ENCODE results near the gene ZDHHC1. TPM values are rescaled to one million over a fixed set of nuclear protein-coding genes. Genes with fewer than 3 reads are reported as not detected.

The ZDHHC1 gene
- total and polyA plus RNA-seq, 2 of the 13 experiments (the other 11 are each of a cell fraction or from before 2014, with no cell fraction given): 0.51 to 1.1 TPM

- 26% methylated on average over 4 of the region's 5 CpGs for WGBS (ENCODE audit: low lambda C conversion rate)
- Histone ChIP-seq H2AFZ (ENCODE audit: low read length) (no peak overlapping the region), H3K9me3 (ENCODE audit: low read length) (no peaks in the 10 kb centered on the region), H3K4me1 (ENCODE audit: insufficient read depth, low read length) (peaks cover 21% of the 10 kb centered on the region), H3K4me2 (ENCODE audit: low read depth, low read length) (no peak overlapping the region), H3K9ac (ENCODE audit: insufficient read depth, low read depth, low read length) (no peak overlapping the region), H3K27ac (ENCODE audit: extremely low read length, insufficient read depth, low read length) (no peak overlapping the region), H3K27me3 (ENCODE audit: control insufficient read depth in 1 of 2, insufficient read depth in 2 of 2, low read length in 2 of 2) (peaks cover 5 to 39% of the 10 kb centered on the region in 2 experiments), H3K79me2 (ENCODE audit: insufficient read depth, low read length) (no peaks in the 10 kb centered on the region), H4K20me1 (ENCODE audit: insufficient read depth, low read length) (no peaks in the 10 kb centered on the region), H3K36me3 (replicated peaks in 1 of 2; ENCODE audit: control insufficient read depth in 1 of 2, insufficient read depth in 2 of 2, low read length in 2 of 2) (no peaks in the 10 kb centered on the region), H3K4me3 (replicated peaks in 1 of 3; ENCODE audit: insufficient read depth in 1 of 3, low read depth in 2 of 3, low read length in 3 of 3) (no peak overlapping the region)
- DNase-seq (ENCODE audit: low spot score): no peak
- ChIA-PET POLR2A (interaction anchor here (1.0 kb wide), 1 partner anchor 22 kb away, joined by 4 read pairs; no protein-coding TSS in a partner anchor), CTCF (ENCODE audit: low intra/inter-chr PET ratio, low total read pairs) (no interaction called here)
- no TSS peak for BruUV-seq (replicated peaks)
- in situ Hi-C loops (cut with HindIII; ENCODE audit: extremely low pct_ligation_motif_present, low pct_unique_long_range_greater_than_20kb): no loop called here
- no peak for FAIRE-seq
- intact Hi-C loops (cut with micrococcal nuclease; ENCODE audit: unreplicated experiment): no loop called here
- no peak for ATAC-seq
- TF ChIP-seq PAX8 (CRISPR knock-in tag; IDR thresholded peaks at IDR 0.05; ENCODE audit: borderline replicate concordance) (no peak), ZNF839 (CRISPR knock-in tag; IDR thresholded peaks at IDR 0.05; ENCODE audit: borderline replicate concordance) (no peak), USF2 (IDR thresholded peaks at IDR 0.05; ENCODE audit: low read depth, low read length) (no peak), USF2 (CRISPR knock-in tag; IDR thresholded peaks at IDR 0.05; ENCODE audit: borderline replicate concordance) (no peak), ATF7 (IDR thresholded peaks at IDR 0.05) (no peak), ATF7 (CRISPR knock-in tag; IDR thresholded peaks at IDR 0.05) (no peak), NFYB (CRISPR knock-in tag; IDR thresholded peaks at IDR 0.05) (no peak), NCOA2 (CRISPR knock-in tag; IDR thresholded peaks at IDR 0.05) (no peak), CHD2 (IDR thresholded peaks at IDR 0.05; ENCODE audit: low read depth, low read length) (no peak), ZNF276 (CRISPR knock-in tag; IDR thresholded peaks at IDR 0.05; ENCODE audit: low read depth) (no peak), ZNF83 (CRISPR knock-in tag; IDR thresholded peaks at IDR 0.05; ENCODE audit: borderline replicate concordance) (no peak), GTF2F1 (IDR thresholded peaks at IDR 0.05; ENCODE audit: low read length) (no peak), HBP1 (CRISPR knock-in tag; IDR thresholded peaks at IDR 0.05; ENCODE audit: low read depth) (no peak), RBM39 (IDR thresholded peaks at IDR 0.05; ENCODE audit: low read depth, low read length, poor library complexity, severe bottlenecking) (no peak), TEAD3 (CRISPR knock-in tag; optimal IDR thresholded peaks at IDR 0.05; ENCODE audit: borderline replicate concordance) (no peak), ZGPAT (CRISPR knock-in tag; IDR thresholded peaks at IDR 0.05) (no peak), CEBPB (IDR thresholded peaks at IDR 0.05; ENCODE audit: borderline replicate concordance, low read depth, low read length) (no peak), KAT8 (CRISPR knock-in tag; IDR thresholded peaks at IDR 0.05) (no peak)
- TF ChIP-seq, protein P1, sequence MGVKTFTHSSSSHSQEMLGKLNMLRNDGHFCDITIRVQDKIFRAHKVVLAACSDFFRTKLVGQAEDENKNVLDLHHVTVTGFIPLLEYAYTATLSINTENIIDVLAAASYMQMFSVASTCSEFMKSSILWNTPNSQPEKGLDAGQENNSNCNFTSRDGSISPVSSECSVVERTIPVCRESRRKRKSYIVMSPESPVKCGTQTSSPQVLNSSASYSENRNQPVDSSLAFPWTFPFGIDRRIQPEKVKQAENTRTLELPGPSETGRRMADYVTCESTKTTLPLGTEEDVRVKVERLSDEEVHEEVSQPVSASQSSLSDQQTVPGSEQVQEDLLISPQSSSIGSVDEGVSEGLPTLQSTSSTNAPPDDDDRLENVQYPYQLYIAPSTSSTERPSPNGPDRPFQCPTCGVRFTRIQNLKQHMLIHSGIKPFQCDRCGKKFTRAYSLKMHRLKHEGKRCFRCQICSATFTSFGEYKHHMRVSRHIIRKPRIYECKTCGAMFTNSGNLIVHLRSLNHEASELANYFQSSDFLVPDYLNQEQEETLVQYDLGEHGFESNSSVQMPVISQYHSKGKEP (CRISPR knock-in tag; IDR thresholded peaks at IDR 0.05): no peak
Measured at GRCh38 chr16:67424261-67424615, 8.0 kb upstream of the ZDHHC1 start.

Measured in HepG2 (cell line).